GM19193 (cell line): ENCODE measurements around the gene REV3L.

Experiments
- POLR2A ChIP-seq: IDR thresholded peaks from 4 replicates; pipeline ENCODE4 v1.6.1; 2011; ENCODE audit not compliant: insufficient read depth, insufficient read length; ENCODE audit errors: extremely low read depth

REV3L gene

GRCh38 chr6:111449129-111449528 lies 33.9 kb downstream of the REV3L start:
- TF ChIP-seq POLR2A: no peak

GRCh38 chr6:111447051-111447450 lies 36.0 kb downstream of the REV3L start:
- no peak for TF ChIP-seq POLR2A

- no peak for TF ChIP-seq POLR2A
Observed at GRCh38 chr6:111445861-111446267, 37.2 kb downstream of the REV3L start.

- TF ChIP-seq POLR2A: no peak
Observed at GRCh38 chr6:111444794-111445193, 38.2 kb downstream of the REV3L start.

- TF ChIP-seq POLR2A: no peak
Observed at GRCh38 chr6:111441678-111442243, 41.3 kb downstream of the REV3L start.

GRCh38 chr6:111439171-111439570 lies 43.8 kb downstream of the REV3L start:
- no peak for TF ChIP-seq POLR2A

- TF ChIP-seq POLR2A: no peak
Observed at GRCh38 chr6:111437573-111437972, 45.4 kb downstream of the REV3L start.

GRCh38 chr6:111432511-111432910 lies 50.5 kb downstream of the REV3L start:
- TF ChIP-seq POLR2A: no peak

- TF ChIP-seq POLR2A: no peak
Observed at GRCh38 chr6:111430605-111431376, 52.2 kb downstream of the REV3L start.

- no peak for TF ChIP-seq POLR2A
Observed at GRCh38 chr6:111429571-111429970, 53.4 kb downstream of the REV3L start.

- TF ChIP-seq POLR2A: no peak
Observed at GRCh38 chr6:111428811-111429210, 54.2 kb downstream of the REV3L start.

GRCh38 chr6:111427341-111428116 lies 55.5 kb downstream of the REV3L start:
- no peak for TF ChIP-seq POLR2A

GRCh38 chr6:111423960-111424846 lies 58.8 kb downstream of the REV3L start:
- no peak for TF ChIP-seq POLR2A

GRCh38 chr6:111423055-111423633 lies 59.9 kb downstream of the REV3L start:
- no peak for TF ChIP-seq POLR2A
